ENCODE data around the gene PDLIM4.

The PDLIM4 gene

GRCh38 chr5:132238901-132239500 lies 18.5 kb upstream of the PDLIM4 start:
- TF ChIP-seq REST (IDR thresholded peaks at IDR 0.05; ENCODE audit: insufficient read depth in 1 of 2, low read depth in 2 of 2, low read length in 2 of 2) (no peak), FOXP2 (optimal IDR thresholded peaks at IDR 0.05; ENCODE audit: borderline replicate concordance, extremely low read depth, extremely low read length, insufficient read depth) (no peak), SIN3A (IDR thresholded peaks at IDR 0.05; ENCODE audit: borderline replicate concordance, insufficient read depth, low read length) (no peak), POLR2AphosphoS5 (IDR thresholded peaks at IDR 0.05; ENCODE audit: low read depth, low read length) (no peak), TAF1 (IDR thresholded peaks at IDR 0.05; ENCODE audit: borderline replicate concordance, insufficient read depth, low read length) (no peak)

- TF ChIP-seq REST (IDR thresholded peaks at IDR 0.05; ENCODE audit: insufficient read depth in 1 of 2, low read depth in 2 of 2, low read length in 2 of 2) (no peak), TAF1 (IDR thresholded peaks at IDR 0.05; ENCODE audit: borderline replicate concordance, insufficient read depth, low read length) (no peak), SIN3A (IDR thresholded peaks at IDR 0.05; ENCODE audit: borderline replicate concordance, insufficient read depth, low read length) (no peak)
Observed at GRCh38 chr5:132239776-132240175, 17.7 kb upstream of the PDLIM4 start.

- TF ChIP-seq REST (IDR thresholded peaks at IDR 0.05; ENCODE audit: insufficient read depth in 1 of 2, low read depth in 2 of 2, low read length in 2 of 2) (no peak), FOXP2 (optimal IDR thresholded peaks at IDR 0.05; ENCODE audit: borderline replicate concordance, extremely low read depth, extremely low read length, insufficient read depth) (no peak), TAF1 (IDR thresholded peaks at IDR 0.05; ENCODE audit: borderline replicate concordance, insufficient read depth, low read length) (no peak), SIN3A (IDR thresholded peaks at IDR 0.05; ENCODE audit: borderline replicate concordance, insufficient read depth, low read length) (no peak), POLR2AphosphoS5 (IDR thresholded peaks at IDR 0.05; ENCODE audit: low read depth, low read length) (no peak)
Observed at GRCh38 chr5:132243366-132243977, 14.0 kb upstream of the PDLIM4 start.

- TF ChIP-seq TAF1 (IDR thresholded peaks at IDR 0.05; ENCODE audit: borderline replicate concordance, insufficient read depth, low read length) (no peak), FOXP2 (optimal IDR thresholded peaks at IDR 0.05; ENCODE audit: borderline replicate concordance, extremely low read depth, extremely low read length, insufficient read depth) (no peak), SIN3A (IDR thresholded peaks at IDR 0.05; ENCODE audit: borderline replicate concordance, insufficient read depth, low read length) (no peak), REST (IDR thresholded peaks at IDR 0.05; ENCODE audit: insufficient read depth in 1 of 2, low read depth in 2 of 2, low read length in 2 of 2) (no peak), POLR2AphosphoS5 (IDR thresholded peaks at IDR 0.05; ENCODE audit: low read depth, low read length) (no peak)
Observed at GRCh38 chr5:132245593-132245992, 11.9 kb upstream of the PDLIM4 start.
